ENCODE measurements around the gene BBS1. TPM values are rescaled to one million over a fixed set of nuclear protein-coding genes. Genes with fewer than 3 reads are reported as not detected.
"Not testable (repeated sequence)": the region's sequence is repeated elsewhere in the genome, so short reads cannot be mapped to it uniquely, and the experiment has no call there.

Gene BBS1
- total RNA-seq, 1 donor from 2014 or later = 14.8 TPM

GRCh38 chr11:66524304-66525040 lies 14.0 kb downstream of the BBS1 start:
- no peak for DNase-seq (ENCODE audit: low spot score)

GRCh38 chr11:66529069-66529468 lies 18.6 kb downstream of the BBS1 start:
- no peak for DNase-seq (ENCODE audit: low spot score)

GRCh38 chr11:66529655-66530054 lies 19.2 kb downstream of the BBS1 start:
- DNase-seq (ENCODE audit: low spot score) = no peak

GRCh38 chr11:66530927-66531709 lies 20.7 kb downstream of the BBS1 start:
- no peak for DNase-seq (ENCODE audit: low spot score)

- DNase-seq (ENCODE audit: low spot score) = no peak
These were observed 21.4 kb downstream of the BBS1 start for GRCh38 chr11:66531841-66532240.

GRCh38 chr11:66532784-66533183 lies 22.3 kb downstream of the BBS1 start:
- DNase-seq (ENCODE audit: low spot score) = no peak

- DNase-seq (ENCODE audit: low spot score) = no peak
These were observed 28.9 kb downstream of the BBS1 start for GRCh38 chr11:66539170-66539869.

- DNase-seq (ENCODE audit: low spot score) = no peak
These were observed 29.4 kb downstream of the BBS1 start for GRCh38 chr11:66539870-66540213.

- DNase-seq (ENCODE audit: low spot score) = not testable (repeated sequence)
These were observed 30.2 kb downstream of the BBS1 start for GRCh38 chr11:66540598-66540997.

- DNase-seq (ENCODE audit: low spot score) = no peak
These were observed 31.5 kb downstream of the BBS1 start for GRCh38 chr11:66541892-66542291.

GRCh38 chr11:66542362-66542761 lies 31.9 kb downstream of the BBS1 start:
- DNase-seq (ENCODE audit: low spot score) = no peak

- DNase-seq (ENCODE audit: low spot score) = no peak
These were observed 33.0 kb downstream of the BBS1 start for GRCh38 chr11:66543263-66544107.

GRCh38 chr11:66544952-66545351 lies 34.5 kb downstream of the BBS1 start:
- not testable (repeated sequence) for DNase-seq (ENCODE audit: low spot score)

- DNase-seq (ENCODE audit: low spot score) = peak; percentile 99
These were observed 35.4 kb downstream of the BBS1 start, which contains the start of gene ZDHHC24 for GRCh38 chr11:66545701-66546367. ZDHHC24 (minus strand) TSS chr11:66546048; CDS start chr11:66546003, 45 bp downstream.

GRCh38 chr11:66546368-66546965 lies 36.0 kb downstream of the BBS1 start, which contains the start of gene ACTN3:
ACTN3 (plus strand) TSS chr11:66546903; CDS start chr11:66546938, 35 bp downstream.
- no peak for DNase-seq (ENCODE audit: low spot score)

GRCh38 chr11:66546966-66547661 lies 36.7 kb downstream of the BBS1 start:
- no peak for DNase-seq (ENCODE audit: low spot score)

- no peak for DNase-seq (ENCODE audit: low spot score)
These were observed 37.2 kb downstream of the BBS1 start for GRCh38 chr11:66547662-66548009.

- DNase-seq (ENCODE audit: low spot score) = no peak
These were observed 37.6 kb downstream of the BBS1 start for GRCh38 chr11:66548041-66548440.
